Fibroblast of lung (primary cell): ENCODE results near the gene ARHGAP10.

Source experiments
- CTCF ChIP-seq, 2 donors: IDR thresholded peaks in 1 of 2; conservative IDR thresholded peaks in 1 of 2; 1 replicate in 1 of 2; 2 replicates in 1 of 2; pipeline ENCODE4 v1.5.1; 2011 to 2012; ENCODE audit warnings: low read length in 2 of 2, control low read depth in 1 of 2, inconsistent platforms in 1 of 2, low read depth in 1 of 2, mild to moderate bottlenecking in 1 of 2
- EZH2 ChIP-seq: IDR thresholded peaks from 2 replicates; pipeline ENCODE4 v1.5.1; 2012; ENCODE audit warnings: low read length, control low read depth, mild to moderate bottlenecking; ENCODE audit errors: missing control alignments

- TF ChIP-seq CTCF (conservative IDR thresholded peaks at IDR 0.05 in 1 of 2, IDR thresholded peaks at IDR 0.05 in 1 of 2; ENCODE audit: low read depth in 1 of 2, low read length in 2 of 2), result no peak
- no peak for TF ChIP-seq EZH2
Measured at GRCh38 chr4:147874109-147874508, 142.2 kb downstream of the ARHGAP10 start.
